ENCODE measurements around the gene DCTN2.
"Not testable (repeated sequence)": the region's sequence is repeated elsewhere in the genome, so short reads cannot be mapped to it uniquely, and the experiment has no call there.

The DCTN2 gene

DNA sequence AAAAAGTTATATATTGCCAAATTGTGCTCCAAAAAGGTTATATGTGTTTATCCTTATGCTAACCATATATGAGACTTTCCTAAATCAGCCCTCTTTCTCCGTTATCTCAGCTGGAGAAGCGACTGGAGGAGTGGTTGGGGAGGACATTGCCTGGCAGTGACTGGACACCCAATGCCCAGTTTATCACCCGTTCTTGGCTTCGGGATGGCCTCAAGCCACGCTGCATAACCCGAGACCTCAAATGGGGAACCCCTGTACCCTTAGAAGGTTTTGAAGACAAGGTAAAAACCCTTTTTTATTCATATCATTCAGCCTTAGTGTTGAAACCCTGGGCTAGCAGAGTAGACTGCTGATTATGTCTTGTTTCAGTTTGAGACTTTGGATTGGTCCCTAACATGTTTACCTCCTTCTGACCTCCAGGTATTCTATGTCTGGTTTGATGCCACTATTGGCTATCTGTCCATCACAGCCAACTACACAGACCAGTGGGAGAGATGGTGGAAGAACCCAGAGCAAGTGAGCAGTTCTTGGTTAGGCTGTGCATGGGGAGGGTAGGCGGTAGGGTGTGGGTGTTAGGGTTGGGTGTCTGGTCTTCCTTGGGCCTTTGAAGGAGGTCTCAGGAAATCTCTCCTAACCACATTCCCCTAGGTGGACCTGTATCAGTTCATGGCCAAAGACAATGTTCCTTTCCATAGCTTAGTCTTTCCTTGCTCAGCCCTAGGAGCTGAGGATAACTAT lies 35.2 kb downstream of the DCTN2 start:
- TF ChIP-seq, protein P1, sequence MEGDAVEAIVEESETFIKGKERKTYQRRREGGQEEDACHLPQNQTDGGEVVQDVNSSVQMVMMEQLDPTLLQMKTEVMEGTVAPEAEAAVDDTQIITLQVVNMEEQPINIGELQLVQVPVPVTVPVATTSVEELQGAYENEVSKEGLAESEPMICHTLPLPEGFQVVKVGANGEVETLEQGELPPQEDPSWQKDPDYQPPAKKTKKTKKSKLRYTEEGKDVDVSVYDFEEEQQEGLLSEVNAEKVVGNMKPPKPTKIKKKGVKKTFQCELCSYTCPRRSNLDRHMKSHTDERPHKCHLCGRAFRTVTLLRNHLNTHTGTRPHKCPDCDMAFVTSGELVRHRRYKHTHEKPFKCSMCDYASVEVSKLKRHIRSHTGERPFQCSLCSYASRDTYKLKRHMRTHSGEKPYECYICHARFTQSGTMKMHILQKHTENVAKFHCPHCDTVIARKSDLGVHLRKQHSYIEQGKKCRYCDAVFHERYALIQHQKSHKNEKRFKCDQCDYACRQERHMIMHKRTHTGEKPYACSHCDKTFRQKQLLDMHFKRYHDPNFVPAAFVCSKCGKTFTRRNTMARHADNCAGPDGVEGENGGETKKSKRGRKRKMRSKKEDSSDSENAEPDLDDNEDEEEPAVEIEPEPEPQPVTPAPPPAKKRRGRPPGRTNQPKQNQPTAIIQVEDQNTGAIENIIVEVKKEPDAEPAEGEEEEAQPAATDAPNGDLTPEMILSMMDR (conservative IDR thresholded peaks at IDR 0.05; ENCODE audit: low read length), result no peak
- H3K4me3 ChIP-seq (ENCODE audit: low read length), result no peak overlapping the region
- DNase-seq (ENCODE audit: low read depth), result no peak

- no peak for DNase-seq (ENCODE audit: low read depth)
- no peak overlapping the region for H3K4me3 ChIP-seq (ENCODE audit: low read length)
- TF ChIP-seq, protein P1 (conservative IDR thresholded peaks at IDR 0.05; ENCODE audit: low read length), result no peak
Observed at GRCh38 chr12:57511161-57511560, 35.8 kb downstream of the DCTN2 start.

DNA sequence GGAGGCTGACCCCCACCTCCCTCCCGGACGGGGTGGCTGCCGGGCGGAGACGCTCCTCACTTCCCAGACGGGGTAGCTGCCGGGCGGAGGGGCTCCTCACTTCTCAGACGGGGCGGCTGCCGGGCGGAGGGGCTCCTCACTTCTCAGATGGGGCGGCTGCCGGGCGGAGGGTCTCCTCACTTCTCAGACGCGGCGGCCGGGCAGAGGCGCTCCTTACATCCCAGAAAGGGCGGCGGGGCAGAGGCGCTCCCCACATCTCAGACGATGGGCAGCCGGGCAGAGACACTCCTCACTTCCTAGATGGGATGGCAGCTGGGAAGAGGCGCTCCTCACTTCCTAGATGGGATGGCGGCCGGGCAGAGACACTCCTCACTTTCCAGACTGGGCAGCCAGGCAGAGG lies 39.2 kb downstream of the DCTN2 start:
- H3K4me3 ChIP-seq (ENCODE audit: low read length); DNase-seq (ENCODE audit: low read depth): not testable (repeated sequence)

GRCh38 chr12:57506541-57506940 lies 40.5 kb downstream of the DCTN2 start:
- DNase-seq (ENCODE audit: low read depth); H3K4me3 ChIP-seq (ENCODE audit: low read length): not testable (repeated sequence)

GRCh38 chr12:57502311-57502969 lies 44.6 kb downstream of the DCTN2 start:
- not testable (repeated sequence) for DNase-seq (ENCODE audit: low read depth); H3K4me3 ChIP-seq (ENCODE audit: low read length)

DNA sequence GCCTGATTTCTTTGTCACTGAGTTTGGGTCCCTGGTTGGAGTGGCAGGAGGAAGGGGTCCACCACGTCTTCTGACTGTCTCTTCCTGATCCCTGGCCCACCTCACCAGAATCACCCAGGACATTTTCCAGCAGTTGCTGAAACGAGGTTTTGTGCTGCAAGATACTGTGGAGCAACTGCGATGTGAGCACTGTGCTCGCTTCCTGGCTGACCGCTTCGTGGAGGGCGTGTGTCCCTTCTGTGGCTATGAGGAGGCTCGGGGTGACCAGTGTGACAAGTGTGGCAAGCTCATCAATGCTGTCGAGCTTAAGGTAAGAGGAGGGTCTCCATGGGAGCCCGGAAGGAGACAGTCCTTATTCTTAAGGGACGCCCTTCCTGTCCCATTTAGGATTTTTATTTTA lies 46.8 kb downstream of the DCTN2 start:
- TF ChIP-seq, protein P1 (conservative IDR thresholded peaks at IDR 0.05; ENCODE audit: low read length), result no peak
- no peak for DNase-seq (ENCODE audit: low read depth)
- H3K4me3 ChIP-seq (ENCODE audit: low read length), result no peak overlapping the region

GRCh38 chr12:57498571-57498970 lies 48.4 kb downstream of the DCTN2 start:
- no peak for DNase-seq (ENCODE audit: low read depth)
- TF ChIP-seq, protein P1 (conservative IDR thresholded peaks at IDR 0.05; ENCODE audit: low read length), result no peak
- no peak overlapping the region for H3K4me3 ChIP-seq (ENCODE audit: low read length)

DNA sequence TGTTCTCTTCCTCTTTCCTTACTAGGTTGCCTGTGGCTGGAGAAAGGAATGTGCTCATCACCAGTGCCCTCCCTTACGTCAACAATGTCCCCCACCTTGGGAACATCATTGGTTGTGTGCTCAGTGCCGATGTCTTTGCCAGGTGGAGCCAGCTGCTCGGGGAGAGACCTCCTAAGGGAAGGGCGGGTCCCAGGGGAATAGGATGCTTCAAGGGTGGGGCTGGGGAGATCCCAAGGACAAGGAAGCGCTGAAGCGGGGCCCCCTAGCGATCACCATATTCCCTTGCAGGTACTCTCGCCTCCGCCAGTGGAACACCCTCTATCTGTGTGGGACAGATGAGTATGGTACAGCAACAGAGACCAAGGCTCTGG lies 48.9 kb downstream of the DCTN2 start:
- DNase-seq (ENCODE audit: low read depth), result no peak
- no peak overlapping the region for H3K4me3 ChIP-seq (ENCODE audit: low read length)
- TF ChIP-seq, protein P1 (conservative IDR thresholded peaks at IDR 0.05; ENCODE audit: low read length), result no peak

All from AG10803 (cell line).